M059J (cell line): ENCODE measurements around the gene C12orf42. TPM values are rescaled to one million over a fixed set of nuclear protein-coding genes. Genes with fewer than 3 reads are reported as not detected.

Experiments used
- DNase-seq: peaks from one replicate; pipeline ENCODE4 v3.0.0-alpha.2; 2012; ENCODE audit warnings: low read depth
- total RNA-seq: library from RNA; depleted of rRNA; stranded (reverse); fragments of >200 nt; shearing (Covaris generic); gene quantifications from 2 replicates; pipeline ENCODE4 v1.2.3, GENCODE V29; 2014; rRNA removed

C12orf42 gene
- total RNA-seq, 1 experiment from 2014 or later, result not detected

GRCh38 chr12:103268831-103269514, 226.8 kb downstream of the C12orf42 start:
- no peak for DNase-seq

DNA sequence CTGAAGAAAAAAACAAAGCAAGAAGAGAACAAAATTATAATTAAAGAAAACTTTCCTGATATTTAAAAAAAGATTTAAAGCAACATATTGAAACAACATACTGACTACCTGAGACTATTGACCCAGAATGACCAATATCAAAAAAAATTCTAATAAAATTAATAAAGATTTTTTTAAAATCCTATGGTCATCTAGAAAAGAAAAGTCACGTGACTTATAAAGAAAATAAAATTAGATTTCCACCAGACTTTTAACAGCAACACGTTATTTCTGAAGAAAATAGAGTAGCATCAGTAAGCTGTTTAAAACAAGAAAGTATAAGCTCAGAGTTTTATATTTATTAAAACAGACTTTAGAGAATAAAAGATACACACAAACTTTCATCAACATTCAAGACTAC, 238.0 kb downstream of the C12orf42 start:
- no peak for DNase-seq

Other genes with a start within 250 kb of the C12orf42 start
- not detected in 2 replicates for gene STAB2, start 91.3 kb upstream of the C12orf42 start, total RNA-seq